ENCODE results near the gene LPIN3.
"Not testable (repeated sequence)": the region's sequence is repeated elsewhere in the genome, so short reads cannot be mapped to it uniquely, and the experiment has no call there.

The LPIN3 gene

DNA sequence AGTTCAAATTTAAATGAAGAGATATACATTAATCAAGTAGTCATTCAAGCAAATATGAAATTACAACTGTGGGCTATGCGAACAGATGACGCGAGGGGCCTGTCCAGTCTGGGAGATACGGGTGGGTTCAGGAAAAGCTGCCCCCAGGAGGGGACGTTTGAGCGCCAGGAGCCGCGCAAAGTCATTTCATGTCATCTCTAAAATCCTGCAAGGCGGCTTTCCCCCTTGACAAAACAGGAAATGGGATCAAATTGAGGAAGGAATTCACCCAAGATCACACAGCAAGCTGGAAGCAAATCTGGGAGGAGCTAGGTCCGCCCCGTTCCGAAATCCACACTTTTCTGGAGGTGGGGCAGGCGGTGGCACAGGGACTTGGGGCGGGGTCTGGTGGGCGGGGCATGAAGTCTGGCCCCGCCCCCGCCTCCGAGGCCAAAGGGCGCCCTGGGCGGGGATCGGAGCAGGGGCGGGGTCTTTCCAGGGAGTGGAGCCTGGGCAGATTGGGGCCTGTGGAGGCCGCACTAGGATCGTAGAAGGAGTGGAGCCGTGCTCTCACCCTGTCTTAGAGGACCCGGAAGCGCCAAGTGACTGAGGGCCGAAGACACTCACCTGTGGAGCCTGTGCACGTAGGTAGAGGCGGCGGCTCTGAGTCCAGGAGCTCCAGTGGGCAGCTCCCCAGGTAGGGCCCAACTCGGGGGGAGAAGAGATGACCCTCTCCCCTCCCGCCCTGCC, at the start of gene LPIN3:
TSS of gene LPIN3 (plus strand) at position 495 of the 729 bp plus-strand sequence. CDS start 4,983 bp downstream, outside the sequence.
- DNase-seq: no peak

GRCh38 chr20:41293269-41294037, 47.2 kb upstream of the LPIN3 start:
- no peak for DNase-seq

DNA sequence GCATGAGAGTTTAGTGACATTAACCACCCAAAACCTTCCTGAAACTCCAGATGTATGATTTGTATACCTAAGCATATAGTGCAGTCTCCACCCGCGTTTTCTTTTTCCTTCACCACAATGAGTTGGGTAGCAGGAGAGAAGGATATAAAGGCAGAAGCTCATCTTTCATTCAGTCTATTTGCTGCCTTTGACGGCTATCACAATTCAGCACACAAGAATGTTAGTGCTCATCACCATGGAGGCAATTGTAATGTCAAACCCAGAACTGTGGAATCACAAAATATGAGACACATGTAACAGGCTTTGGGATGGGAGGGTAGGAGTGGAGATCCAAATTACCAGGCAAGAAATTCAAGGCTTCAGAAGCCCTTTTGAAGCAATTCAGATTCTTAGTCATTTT, 40.7 kb upstream of the LPIN3 start:
- DNase-seq: no peak

DNA sequence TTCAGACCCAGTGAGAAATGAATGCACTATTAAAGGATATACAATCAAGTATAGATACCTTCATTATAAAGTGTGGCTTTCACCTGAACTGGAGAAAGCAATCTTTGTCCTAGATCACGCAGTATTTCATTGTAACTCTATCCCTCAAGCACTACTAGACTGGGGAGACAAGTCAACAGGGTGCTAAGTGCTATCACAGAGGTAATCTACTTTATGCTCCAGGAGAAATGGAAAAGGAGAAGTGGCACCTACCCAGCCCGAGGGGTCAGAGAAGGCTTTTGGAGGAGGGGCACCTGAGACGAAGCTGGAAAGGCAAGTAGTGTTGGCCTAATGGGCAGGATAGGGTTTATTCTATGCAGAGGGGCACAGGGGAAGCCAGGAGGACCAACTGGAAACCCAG, 40.2 kb upstream of the LPIN3 start:
- DNase-seq: no peak

DNA sequence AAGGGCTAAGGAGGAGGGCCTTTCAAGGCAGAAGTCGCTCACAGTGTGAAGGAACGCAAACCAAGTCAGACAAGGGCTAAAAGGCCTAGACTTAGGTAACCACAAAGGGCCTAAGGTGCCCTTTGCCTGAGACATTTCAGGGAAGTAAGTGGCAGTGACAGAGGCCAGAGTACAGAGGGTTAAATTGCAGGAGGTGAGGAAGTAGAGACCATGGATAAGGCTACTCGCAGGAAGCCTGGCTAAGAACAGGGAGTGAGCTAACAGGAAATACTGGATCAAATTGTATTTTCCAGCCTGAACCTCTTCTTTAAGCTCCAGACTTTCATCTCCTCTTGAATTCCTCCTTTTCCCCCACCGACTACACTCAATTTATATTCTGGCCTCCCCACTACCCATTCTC, 39.7 kb upstream of the LPIN3 start:
- DNase-seq: no peak

DNA sequence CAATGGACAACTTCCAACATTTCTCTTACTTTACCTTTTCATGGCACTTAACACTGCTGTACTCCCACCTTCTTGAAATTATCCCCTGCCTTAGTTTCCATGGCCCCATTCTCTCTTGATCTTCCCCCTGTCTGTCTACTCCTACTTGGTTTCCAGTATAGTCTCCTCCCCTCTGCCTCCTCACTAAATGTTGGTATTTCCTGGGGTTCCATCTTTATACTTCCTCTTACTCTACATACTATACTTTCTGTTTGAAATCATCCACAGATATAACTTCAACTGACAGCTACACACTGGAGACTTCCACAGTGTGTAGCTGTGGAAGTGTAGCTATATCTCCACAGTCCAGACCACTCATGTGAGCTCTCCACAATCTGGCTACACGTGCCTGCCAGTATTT, 36.6 kb upstream of the LPIN3 start:
- no peak for DNase-seq

DNA sequence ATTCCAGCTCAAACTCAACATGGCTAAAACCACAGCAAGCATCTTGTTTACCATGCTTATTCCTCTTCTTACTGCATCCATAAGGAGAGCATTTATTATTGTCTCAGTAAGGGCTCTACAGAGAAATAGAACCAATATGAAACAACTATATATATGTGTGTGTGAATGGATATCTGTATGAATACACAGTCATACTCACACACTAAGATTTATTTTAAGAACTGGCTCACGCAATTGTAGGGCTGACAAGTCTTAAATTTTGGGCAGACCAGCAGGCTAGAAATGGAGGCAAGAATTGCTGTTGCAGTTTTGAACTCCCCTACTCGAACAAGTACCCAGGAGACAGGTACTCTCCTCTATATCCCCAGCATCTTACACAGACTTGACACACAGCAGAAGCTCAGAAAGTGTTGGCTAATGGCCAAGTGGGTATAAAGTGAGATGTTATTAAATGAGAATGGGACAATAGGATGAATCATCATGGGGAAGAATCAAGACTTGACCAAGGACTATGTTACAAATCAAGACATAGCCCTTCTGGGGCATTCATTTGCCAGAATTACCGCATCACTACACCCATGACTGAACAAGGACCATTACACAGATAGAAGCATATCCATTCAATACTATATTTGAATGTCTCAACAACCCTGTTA, 36.1 kb upstream of the LPIN3 start:
- DNase-seq: no peak

GRCh38 chr20:41306061-41306727, 34.4 kb upstream of the LPIN3 start:
- no peak for DNase-seq

DNA sequence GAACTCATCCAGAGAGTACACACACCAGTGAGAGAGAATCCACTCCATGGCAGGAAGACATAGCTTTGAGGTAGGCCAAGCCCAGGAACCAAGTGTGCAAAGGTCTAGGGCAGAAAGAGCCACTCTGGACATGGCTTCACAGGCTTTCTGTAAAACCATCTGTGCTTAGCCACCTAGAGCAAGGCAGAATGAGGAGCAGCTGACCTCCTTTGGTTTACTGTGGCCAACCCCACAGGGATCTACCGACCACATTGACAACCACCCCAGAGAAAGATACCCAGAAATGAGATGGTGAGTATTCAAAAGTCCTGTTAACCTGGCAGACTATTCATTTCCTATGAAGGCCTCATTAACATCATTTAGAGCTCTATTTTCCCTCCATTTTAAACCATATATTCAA, 33.6 kb upstream of the LPIN3 start:
- DNase-seq: no peak

DNA sequence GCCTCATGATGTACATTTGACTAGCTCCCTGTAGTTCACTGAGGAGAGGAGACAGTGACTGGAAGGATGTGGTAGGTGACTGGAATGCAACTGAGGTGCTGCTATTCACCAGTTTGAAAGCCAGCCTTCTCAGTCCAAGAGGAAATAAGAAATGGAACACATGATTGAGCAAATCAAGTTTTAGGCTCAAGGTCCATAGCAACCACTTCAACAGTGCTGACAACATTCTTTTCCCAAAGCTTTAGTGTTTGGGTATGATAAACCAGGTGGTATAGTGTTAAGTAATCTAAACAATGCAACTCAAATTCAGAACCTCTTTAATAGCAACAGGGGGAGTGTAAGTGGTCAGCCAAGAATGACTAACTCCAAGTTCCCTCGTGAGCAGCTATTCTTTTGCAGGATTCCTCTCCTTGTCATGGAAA, 32.3 kb upstream of the LPIN3 start:
- DNase-seq: no peak

DNA sequence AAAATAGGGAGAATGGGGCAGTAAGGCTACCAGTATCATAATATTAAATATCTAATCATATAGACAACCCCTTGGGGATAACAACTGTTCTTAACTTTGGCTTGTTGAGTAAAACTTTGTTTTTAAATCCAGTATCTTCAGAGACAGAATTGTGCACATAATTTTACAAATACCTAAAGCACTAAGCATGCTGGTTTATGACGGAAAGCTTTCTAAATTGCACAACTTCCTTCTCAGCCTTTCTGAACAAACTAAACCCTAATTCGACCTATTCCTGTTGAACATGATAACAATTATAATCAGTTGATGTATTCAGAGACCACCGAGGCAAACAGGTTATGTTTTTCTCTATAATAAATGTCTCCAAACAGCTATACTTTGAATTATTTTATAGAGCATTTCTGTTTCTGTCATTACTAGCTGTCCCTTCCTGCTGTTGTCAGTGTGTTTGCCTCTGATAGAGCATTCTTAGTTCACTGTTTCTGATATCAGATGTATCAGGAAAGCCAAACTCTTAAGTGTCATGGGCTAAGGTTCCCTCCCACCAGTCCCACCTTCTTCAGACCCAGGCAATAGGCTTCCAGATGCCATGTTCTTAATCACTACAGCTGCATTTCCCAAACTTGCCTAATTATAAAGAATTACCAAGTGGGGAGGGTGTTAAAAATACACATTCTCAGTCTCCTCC, 31.8 kb upstream of the LPIN3 start:
- no peak for DNase-seq

- DNase-seq: no peak
Observed at GRCh38 chr20:41309817-41310216, 30.8 kb upstream of the LPIN3 start.

DNA sequence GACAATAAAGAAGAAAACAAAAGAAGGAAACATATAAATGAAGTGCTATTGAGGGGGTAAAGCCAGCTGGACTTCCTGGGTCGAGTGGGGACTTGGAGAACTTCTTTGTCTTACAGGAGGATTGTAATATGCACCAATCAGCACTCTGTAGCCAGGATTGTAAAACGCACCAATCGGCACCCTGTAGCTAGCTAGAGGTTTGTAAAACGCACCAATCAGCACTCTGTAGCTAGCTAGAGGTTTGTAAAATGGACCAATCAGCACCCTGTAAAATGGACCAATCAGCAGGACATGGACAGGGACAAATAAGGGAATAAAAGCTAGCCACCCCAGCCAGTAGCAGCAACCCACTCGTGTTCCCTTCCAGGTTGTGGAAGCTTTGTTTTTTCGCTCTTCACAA, 28.6 kb upstream of the LPIN3 start:
- not testable (repeated sequence) for DNase-seq

DNA sequence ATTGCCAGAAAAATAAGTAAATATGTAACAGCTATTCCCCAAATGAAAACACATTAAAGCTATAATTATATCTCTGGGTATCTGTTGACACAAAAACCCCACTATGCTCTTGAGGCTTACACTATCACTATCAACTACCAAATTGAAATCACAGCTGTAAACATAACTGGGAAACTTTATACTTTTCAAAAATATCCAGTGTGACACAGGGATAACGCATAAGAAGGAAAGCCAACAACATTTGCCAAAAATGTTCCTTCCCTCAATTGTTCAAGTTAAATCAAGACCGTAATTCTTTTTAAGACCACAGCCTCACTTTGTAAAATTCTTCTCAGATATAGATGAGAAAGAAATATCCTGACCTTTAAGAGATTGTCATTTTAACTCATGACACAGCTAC, 26.2 kb upstream of the LPIN3 start:
- DNase-seq: no peak

DNA sequence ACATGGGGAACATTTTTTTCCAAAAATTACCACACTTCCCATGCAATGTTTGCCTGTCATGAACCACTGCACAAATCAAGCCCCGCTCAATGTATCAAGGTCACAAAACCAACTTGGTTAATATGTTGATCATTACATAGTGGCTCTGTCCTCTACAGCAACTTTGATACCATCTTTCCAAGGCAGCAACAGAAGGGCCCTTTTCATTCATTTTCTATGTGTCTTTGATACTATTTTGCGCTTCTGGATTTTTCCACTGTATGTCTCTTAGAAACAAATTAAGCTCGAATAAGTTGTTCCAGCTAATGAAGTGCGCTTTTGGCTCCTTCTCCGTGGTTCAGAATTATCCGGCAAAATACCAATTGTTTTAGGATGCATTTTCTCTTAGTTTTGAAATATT, 24.6 kb upstream of the LPIN3 start:
- DNase-seq: no peak

DNA sequence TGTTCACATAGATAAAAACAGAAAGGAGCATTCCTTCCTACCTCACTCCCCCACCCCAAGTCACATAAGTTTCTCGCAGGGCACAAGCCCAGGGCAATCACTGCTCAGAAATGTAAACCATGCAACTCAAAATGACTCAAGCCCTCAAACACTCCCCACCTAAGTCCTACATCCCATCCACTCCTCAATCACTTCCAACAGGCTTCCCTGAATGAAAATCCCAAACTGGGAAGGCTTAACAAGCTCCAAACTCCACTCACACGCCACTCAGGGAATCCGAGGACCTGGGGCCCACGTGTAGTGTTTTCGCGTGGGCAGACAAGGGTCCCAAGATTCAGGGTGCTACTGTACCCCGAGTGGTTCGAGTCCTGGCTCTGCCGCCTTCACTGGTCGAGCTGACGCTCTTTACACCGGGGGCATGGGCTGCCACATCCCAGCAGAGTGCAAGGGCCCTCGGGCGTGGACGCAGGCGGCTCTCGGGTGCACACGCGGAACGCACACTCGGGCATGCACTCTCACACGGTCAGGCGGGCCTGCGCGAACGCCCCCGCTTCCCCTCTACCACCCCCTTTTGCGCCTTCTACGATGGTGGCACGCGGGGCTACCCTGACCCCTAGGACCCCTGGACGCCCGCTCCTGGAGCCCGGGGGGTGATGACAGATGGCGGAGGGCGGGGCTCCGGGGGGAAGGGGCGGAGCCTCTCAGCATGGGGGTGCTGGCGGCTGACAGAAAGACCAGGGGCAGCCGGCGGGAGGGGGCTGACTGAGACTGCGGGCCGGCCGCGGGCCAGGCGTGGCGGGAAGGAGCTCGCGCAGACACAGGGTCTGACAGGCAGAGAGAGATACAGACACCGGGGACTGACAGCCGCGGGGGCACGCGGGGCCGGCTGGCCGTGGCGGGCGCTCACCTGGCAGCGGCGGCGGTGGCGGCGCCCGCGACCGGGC, 23.7 kb upstream of the LPIN3 start:
- no peak for DNase-seq

- DNase-seq: peak; percentile 70
Observed at GRCh38 chr20:41317546-41318270, 22.9 kb upstream of the LPIN3 start, which contains the start of gene ZHX3. Gene ZHX3, minus strand, starts transcription at chr20:41317731. Its CDS starts 112,815 bp downstream, at chr20:41204916.

DNA sequence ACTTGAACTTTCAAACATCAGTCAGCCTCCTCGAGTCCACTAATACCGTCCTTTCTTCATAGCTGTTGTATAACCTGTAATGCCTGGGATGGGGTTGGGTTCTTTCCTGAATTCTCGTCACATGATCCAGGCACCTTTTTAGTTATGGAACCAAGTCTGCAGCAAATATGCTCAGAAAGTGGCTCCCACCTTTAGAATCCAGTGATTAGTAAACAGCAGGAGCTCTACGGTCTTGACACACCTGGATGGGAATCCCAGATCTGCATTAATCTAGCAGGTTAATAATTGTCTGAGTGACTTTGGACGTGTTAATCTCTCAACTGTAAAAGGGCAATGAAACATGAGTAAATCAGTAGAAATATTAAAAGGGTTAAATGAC, 22.4 kb upstream of the LPIN3 start:
- no peak for DNase-seq

- DNase-seq: no peak
Observed at GRCh38 chr20:41320441-41320840, 20.2 kb upstream of the LPIN3 start.

DNA sequence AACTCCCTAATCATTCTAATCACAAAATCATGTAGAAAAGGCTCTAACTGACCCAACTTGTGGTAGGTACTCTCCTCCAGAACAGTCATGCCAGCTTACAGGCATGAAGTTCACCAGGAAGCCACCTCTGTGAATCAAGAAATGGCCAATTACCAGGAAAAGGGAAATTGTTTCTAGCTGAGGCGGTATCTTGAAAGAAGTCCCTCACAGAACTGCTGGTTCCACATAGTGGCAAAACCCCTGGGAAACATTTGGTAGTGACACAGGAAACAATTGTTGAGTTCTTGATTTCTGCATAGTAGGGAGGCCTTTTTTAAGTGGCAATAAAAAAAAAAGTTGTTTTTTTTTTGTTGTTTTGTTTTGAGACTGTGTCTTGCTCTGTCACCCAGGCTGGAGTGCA, 19.6 kb upstream of the LPIN3 start:
- no peak for DNase-seq

- no peak for DNase-seq
Observed at GRCh38 chr20:41327178-41327577, 13.4 kb upstream of the LPIN3 start.
